Panc1 (cell line): Measurements from ENCODE around the gene HIPK2. TPM values are rescaled to one million over a fixed set of nuclear protein-coding genes. Genes with fewer than 3 reads are reported as not detected.

Experiments used
- ATAC-seq: fragments of 200-7000 bp; cut with Tn5 transposase; 2 replicates; pipeline ENCODE4 v1.9.1; 2020; ENCODE audit warnings: mild to moderate bottlenecking, moderate library complexity
- BruUV-seq: library from RNA; stranded (reverse); fragments of 400-500 nt; replicated peaks from 2 replicates; lab custom pipeline; 2021; lab: Mats Ljungman, UMichigan
- CTCF ChIA-PET: fragments of 300-600 bp; sonication (Branson Sonifier 250); formaldehyde crosslinking; loops from one replicate; lab custom pipeline; 2022; ENCODE audit warnings: antibody characterized with exemption; lab: Charles Lee
- POLR2A ChIA-PET: fragments of 300-600 bp; sonication (Branson Sonifier 250); formaldehyde crosslinking; loops from one replicate; lab custom pipeline; 2022; ENCODE audit warnings: antibody characterized with exemption; lab: Charles Lee
- DNase-seq: peaks from one replicate; pipeline ENCODE4 v3.0.0-alpha.2; 2010; ENCODE audit warnings: low read depth, low spot score
- H3K27ac ChIP-seq: 2 replicates; pipeline ENCODE4 v1.5.1; 2011; ENCODE audit warnings: mild to moderate bottlenecking, low read length, inconsistent platforms
- H3K27me3 ChIP-seq: fragments of 200-500 bp; sonication (Bioruptor generic); 2 replicates; pipeline ENCODE4 v1.6.0; 2014; ENCODE audit warnings: low read length, inconsistent platforms; ENCODE audit not compliant: control insufficient read depth, insufficient read depth
- H3K36me3 ChIP-seq: fragments of 200-500 bp; sonication (Bioruptor generic); 2 replicates; pipeline ENCODE4 v1.5.1; 2014; ENCODE audit warnings: inconsistent platforms, mild to moderate bottlenecking, low read length, moderate library complexity; ENCODE audit not compliant: control insufficient read depth, insufficient read depth
- H3K4me1 ChIP-seq: 2 replicates; pipeline ENCODE4 v1.5.1; 2011; ENCODE audit warnings: inconsistent platforms, mild to moderate bottlenecking, low read length, moderate library complexity; ENCODE audit not compliant: control insufficient read depth, insufficient read depth
- H3K4me3 ChIP-seq, 2 experiments: 2 replicates each; pipeline ENCODE4 v1.5.1; 2011 to 2012; ENCODE audit warnings: low read depth in 2 of 2, low read length in 2 of 2, mild to moderate bottlenecking in 2 of 2, inconsistent platforms in 1 of 2, moderate library complexity in 1 of 2
- H3K9me3 ChIP-seq: fragments of 200-500 bp; sonication (Bioruptor generic); 2 replicates; pipeline ENCODE4 v1.5.1; 2014; ENCODE audit warnings: low read depth, mild to moderate bottlenecking, inconsistent platforms, low read length, moderate library complexity; ENCODE audit not compliant: control insufficient read depth, insufficient read depth
- POLR2AphosphoS5 ChIP-seq: IDR thresholded peaks from 2 replicates; pipeline ENCODE4 v1.6.1; 2012; ENCODE audit warnings: mild to moderate bottlenecking, low read depth, low read length, moderate library complexity
- SIN3A ChIP-seq: IDR thresholded peaks from 2 replicates; pipeline ENCODE4 v1.6.1; 2012; ENCODE audit warnings: low read depth, mild to moderate bottlenecking, low read length, moderate library complexity, borderline replicate concordance; ENCODE audit not compliant: insufficient read depth
- TCF7L2 ChIP-seq: IDR thresholded peaks from 2 replicates; pipeline ENCODE4 v1.6.1; 2011; ENCODE audit warnings: mild to moderate bottlenecking, low read depth, low read length, inconsistent platforms
- in situ Hi-C: cut with HindIII; loops from 2 replicates; pipeline ENCODE4 v1.10.0; 2016; ENCODE audit warnings: low sequenced_read_pairs, low pct_unique_long_range_greater_than_20kb
- intact Hi-C: fragments of 100-400 bp; cut with micrococcal nuclease; formaldehyde crosslinking; loops from one replicate; pipeline ENCODE4 v1.10.0; 2022; ENCODE audit not compliant: unreplicated experiment
- total RNA-seq: library from RNA; stranded (reverse); gene quantifications from one replicate; pipeline ENCODE4 v1.2.1, GENCODE V29; 2021; ENCODE audit not compliant: unreplicated experiment
- TF ChIP-seq, protein P1 (sequence below), 2 experiments: IDR thresholded peaks; 2 replicates each; pipeline ENCODE4 v1.6.1; 2011 to 2012; ENCODE audit warnings: low read depth in 2 of 2, control low read depth in 1 of 2, low read length in 1 of 2, mild to moderate bottlenecking in 1 of 2, moderate library complexity in 1 of 2; ENCODE audit not compliant: insufficient read depth in 1 of 2
- TF ChIP-seq, protein P2 (sequence below): fragments of 450-650 bp; IDR thresholded peaks from 2 replicates; pipeline ENCODE4 v1.5.1; 2017; ENCODE audit warnings: mild to moderate bottlenecking

Gene HIPK2
- total RNA-seq, 1 experiment from 2014 or later: 34.1 TPM

DNA sequence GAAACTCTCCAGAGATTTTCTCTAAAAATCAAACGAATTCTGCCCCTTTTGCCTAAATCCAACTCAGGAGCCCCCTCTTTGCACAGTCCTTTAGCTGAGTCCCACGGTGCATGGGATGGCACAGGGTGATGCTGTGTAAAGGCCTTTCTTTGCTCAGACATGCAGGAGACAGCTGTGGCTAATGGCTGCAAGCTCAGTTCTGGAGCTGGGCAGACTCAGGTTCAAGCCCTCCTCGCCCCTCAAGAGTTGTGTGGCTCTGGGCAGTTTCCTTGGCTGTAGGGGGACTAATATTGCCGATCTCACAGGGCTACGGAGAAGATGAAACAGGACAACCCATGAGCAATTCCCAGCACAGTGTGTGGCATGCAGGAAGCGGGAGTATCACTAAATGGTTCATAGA, 211.7 kb downstream of the HIPK2 start:
- H3K4me1 ChIP-seq: no peaks in the 10 kb centered on the region
- no TSS peak for BruUV-seq
- no peaks in the 10 kb centered on the region for H3K9me3 ChIP-seq
- H3K36me3 ChIP-seq: no peaks in the 10 kb centered on the region
- ATAC-seq: no peak
- no peak for DNase-seq
- H3K27me3 ChIP-seq: no peaks in the 10 kb centered on the region
- TF ChIP-seq TCF7L2 (no peak), SIN3A (no peak), POLR2AphosphoS5 (no peak)
- TF ChIP-seq, protein P1, sequence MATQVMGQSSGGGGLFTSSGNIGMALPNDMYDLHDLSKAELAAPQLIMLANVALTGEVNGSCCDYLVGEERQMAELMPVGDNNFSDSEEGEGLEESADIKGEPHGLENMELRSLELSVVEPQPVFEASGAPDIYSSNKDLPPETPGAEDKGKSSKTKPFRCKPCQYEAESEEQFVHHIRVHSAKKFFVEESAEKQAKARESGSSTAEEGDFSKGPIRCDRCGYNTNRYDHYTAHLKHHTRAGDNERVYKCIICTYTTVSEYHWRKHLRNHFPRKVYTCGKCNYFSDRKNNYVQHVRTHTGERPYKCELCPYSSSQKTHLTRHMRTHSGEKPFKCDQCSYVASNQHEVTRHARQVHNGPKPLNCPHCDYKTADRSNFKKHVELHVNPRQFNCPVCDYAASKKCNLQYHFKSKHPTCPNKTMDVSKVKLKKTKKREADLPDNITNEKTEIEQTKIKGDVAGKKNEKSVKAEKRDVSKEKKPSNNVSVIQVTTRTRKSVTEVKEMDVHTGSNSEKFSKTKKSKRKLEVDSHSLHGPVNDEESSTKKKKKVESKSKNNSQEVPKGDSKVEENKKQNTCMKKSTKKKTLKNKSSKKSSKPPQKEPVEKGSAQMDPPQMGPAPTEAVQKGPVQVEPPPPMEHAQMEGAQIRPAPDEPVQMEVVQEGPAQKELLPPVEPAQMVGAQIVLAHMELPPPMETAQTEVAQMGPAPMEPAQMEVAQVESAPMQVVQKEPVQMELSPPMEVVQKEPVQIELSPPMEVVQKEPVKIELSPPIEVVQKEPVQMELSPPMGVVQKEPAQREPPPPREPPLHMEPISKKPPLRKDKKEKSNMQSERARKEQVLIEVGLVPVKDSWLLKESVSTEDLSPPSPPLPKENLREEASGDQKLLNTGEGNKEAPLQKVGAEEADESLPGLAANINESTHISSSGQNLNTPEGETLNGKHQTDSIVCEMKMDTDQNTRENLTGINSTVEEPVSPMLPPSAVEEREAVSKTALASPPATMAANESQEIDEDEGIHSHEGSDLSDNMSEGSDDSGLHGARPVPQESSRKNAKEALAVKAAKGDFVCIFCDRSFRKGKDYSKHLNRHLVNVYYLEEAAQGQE (IDR thresholded peaks at IDR 0.05; ENCODE audit: insufficient read depth in 1 of 2, low read depth in 2 of 2, low read length in 1 of 2): no peak
- TF ChIP-seq, protein P2, sequence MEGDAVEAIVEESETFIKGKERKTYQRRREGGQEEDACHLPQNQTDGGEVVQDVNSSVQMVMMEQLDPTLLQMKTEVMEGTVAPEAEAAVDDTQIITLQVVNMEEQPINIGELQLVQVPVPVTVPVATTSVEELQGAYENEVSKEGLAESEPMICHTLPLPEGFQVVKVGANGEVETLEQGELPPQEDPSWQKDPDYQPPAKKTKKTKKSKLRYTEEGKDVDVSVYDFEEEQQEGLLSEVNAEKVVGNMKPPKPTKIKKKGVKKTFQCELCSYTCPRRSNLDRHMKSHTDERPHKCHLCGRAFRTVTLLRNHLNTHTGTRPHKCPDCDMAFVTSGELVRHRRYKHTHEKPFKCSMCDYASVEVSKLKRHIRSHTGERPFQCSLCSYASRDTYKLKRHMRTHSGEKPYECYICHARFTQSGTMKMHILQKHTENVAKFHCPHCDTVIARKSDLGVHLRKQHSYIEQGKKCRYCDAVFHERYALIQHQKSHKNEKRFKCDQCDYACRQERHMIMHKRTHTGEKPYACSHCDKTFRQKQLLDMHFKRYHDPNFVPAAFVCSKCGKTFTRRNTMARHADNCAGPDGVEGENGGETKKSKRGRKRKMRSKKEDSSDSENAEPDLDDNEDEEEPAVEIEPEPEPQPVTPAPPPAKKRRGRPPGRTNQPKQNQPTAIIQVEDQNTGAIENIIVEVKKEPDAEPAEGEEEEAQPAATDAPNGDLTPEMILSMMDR: no peak
- no peak overlapping the region for H3K4me3 ChIP-seq
- ChIA-PET POLR2A (no interaction called here), CTCF (no interaction called here)
- in situ Hi-C loops: no loop called here
- H3K27ac ChIP-seq: no peak overlapping the region
- intact Hi-C loops: no loop called here

DNA sequence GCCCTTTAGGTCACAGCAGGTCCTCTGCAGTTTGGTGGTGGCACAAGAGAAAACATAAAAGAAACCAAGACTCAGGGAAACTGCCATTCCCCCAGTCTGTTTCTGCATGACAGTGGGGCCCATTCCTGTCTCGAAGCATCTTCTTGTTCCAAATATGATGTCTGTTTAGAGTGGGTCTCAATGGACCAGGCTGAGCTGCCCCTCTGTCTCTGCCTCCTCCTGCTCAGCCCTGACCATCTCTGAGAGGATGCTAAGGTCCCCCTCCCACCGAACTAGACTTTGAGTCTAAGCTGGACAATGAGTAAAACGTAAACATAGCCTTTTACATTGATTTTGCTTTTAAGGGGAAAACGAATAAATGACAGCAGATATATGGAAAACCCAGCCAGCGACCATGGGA, 213.9 kb downstream of the HIPK2 start:
- Histone ChIP-seq H3K36me3 (no peaks in the 10 kb centered on the region), H3K4me1 (no peaks in the 10 kb centered on the region), H3K27ac (no peak overlapping the region), H3K4me3 (no peak overlapping the region), H3K9me3 (no peaks in the 10 kb centered on the region), H3K27me3 (no peaks in the 10 kb centered on the region)
- no peak for TF ChIP-seq SIN3A
- no peak for TF ChIP-seq TCF7L2
- TF ChIP-seq, protein P1 (IDR thresholded peaks at IDR 0.05; ENCODE audit: insufficient read depth in 1 of 2, low read depth in 2 of 2, low read length in 1 of 2): no peak
- TF ChIP-seq, protein P2: no peak
- no peak for TF ChIP-seq POLR2AphosphoS5
- ATAC-seq (no peak), DNase-seq (no peak)
- in situ Hi-C loops: no loop called here
- no TSS peak for BruUV-seq
- CTCF ChIA-PET: no interaction called here
- POLR2A ChIA-PET: no interaction called here
- intact Hi-C loops: no loop called here
